Cardiac fibroblast (primary cell): ENCODE results near the gene TRPM8.

Experiments used
- DNase-seq, 2 donors: peaks; one replicate each; pipeline versions ENCODE4 v3.0.0 to v3.0.0-alpha.2; 2010; ENCODE audit warnings: low read depth in 2 of 2
- H3K4me3 ChIP-seq, 2 donors: replicated peaks in 1 of 2; 1 replicate in 1 of 2; 2 replicates in 1 of 2; pipeline ENCODE4 v1.5.1; 2011; ENCODE audit warnings: low read depth in 2 of 2, low read length in 2 of 2, mild to moderate bottlenecking in 2 of 2, moderate library complexity in 1 of 2
- CTCF ChIP-seq: IDR thresholded peaks from one replicate; pipeline ENCODE4 v1.5.1; 2011; ENCODE audit warnings: low read depth, mild to moderate bottlenecking, low read length, inconsistent platforms

TRPM8 gene

GRCh38 chr2:234003972-234004617 lies 86.9 kb downstream of the TRPM8 start:
- TF ChIP-seq CTCF, result no peak
- H3K4me3 ChIP-seq, result no peak overlapping the region
- DNase-seq, result peak; percentile 83 to 94

GRCh38 chr2:234005126-234005525 lies 88.0 kb downstream of the TRPM8 start:
- no peak for TF ChIP-seq CTCF
- DNase-seq, result no peak
- no peak overlapping the region for H3K4me3 ChIP-seq

- DNase-seq, result no peak
- no peak overlapping the region for H3K4me3 ChIP-seq
- TF ChIP-seq CTCF, result no peak
Measured at GRCh38 chr2:234006501-234006900, 89.3 kb downstream of the TRPM8 start.

- no peak for TF ChIP-seq CTCF
- DNase-seq, result no peak
- no peak overlapping the region for H3K4me3 ChIP-seq
Measured at GRCh38 chr2:234014427-234014826, 97.3 kb downstream of the TRPM8 start.

- DNase-seq, result no peak
- TF ChIP-seq CTCF, result no peak
- no peak overlapping the region for H3K4me3 ChIP-seq
Measured at GRCh38 chr2:234015861-234016260, 98.7 kb downstream of the TRPM8 start.

GRCh38 chr2:234019896-234020295 lies 102.7 kb downstream of the TRPM8 start:
- no peak for TF ChIP-seq CTCF
- no peak for DNase-seq
- H3K4me3 ChIP-seq, result no peak overlapping the region

GRCh38 chr2:234020332-234020731 lies 103.2 kb downstream of the TRPM8 start:
- DNase-seq, result no peak
- no peak overlapping the region for H3K4me3 ChIP-seq
- TF ChIP-seq CTCF, result no peak
